ENCODE measurements around the gene CA6. TPM values are rescaled to one million over a fixed set of nuclear protein-coding genes. Genes with fewer than 3 reads are reported as not detected.
"Not testable (repeated sequence)": the region's sequence is repeated elsewhere in the genome, so short reads cannot be mapped to it uniquely, and the experiment has no call there.

CA6 gene
- total RNA-seq, 2 donors from 2014 or later = not detected

DNA sequence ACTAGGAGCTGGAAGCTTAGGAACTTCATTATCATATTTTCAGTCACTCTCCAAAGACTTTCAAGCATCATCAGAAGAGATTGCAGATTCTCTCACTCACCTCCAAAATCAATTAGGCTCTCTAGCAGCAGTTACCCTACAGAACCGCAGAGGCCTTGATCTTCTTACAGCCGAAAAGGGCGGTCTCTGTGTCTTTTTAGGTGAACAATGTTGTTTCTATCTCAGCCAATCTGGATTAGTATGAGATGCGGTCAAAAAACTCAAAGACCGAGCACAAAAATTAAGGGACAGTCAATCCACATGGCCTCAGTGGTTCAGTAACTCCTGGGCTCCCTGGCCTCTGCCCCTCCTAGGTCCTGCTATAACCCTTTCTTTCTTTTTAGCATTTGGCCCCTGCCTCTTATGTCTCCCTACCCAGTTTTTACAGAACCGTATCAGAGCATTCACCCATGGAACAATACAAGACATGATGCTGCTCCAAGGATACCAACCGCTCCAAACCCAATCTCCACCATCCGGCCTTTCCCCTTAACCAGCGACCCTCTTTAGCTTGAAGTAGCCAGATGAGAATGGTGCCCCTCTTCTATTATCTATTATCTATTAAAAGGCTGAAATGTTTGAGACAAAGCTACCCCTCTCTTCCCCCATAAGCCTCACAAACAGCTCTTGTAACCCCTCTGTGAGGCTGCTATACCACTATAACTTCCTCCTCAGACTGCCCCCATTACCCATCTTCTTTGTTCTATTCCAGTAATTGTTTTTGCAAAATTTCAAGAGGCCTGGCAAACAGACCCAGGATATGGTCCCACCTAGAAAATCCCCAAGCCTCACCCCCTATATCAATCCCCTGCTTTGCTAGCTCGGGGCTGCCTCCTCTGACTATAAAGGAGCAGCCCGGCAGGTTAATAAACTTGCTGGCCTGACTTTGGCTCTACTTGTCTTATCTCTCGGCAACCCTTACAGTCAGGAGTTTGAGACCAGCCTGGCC, 18.7 kb upstream of the CA6 start:
- Histone ChIP-seq H3K27ac (ENCODE audit: low read depth, low read length) (no peak overlapping the region), H3K9me3 (ENCODE audit: control insufficient read depth, low read length) (peaks cover 6% of the 10 kb centered on the region), H3K36me3 (ENCODE audit: control insufficient read depth, insufficient read depth, low read length) (no peaks in the 10 kb centered on the region), H3K9ac (ENCODE audit: extremely low read depth, low read length, poor library complexity, severe bottlenecking) (no peak overlapping the region), H3K4me3 (ENCODE audit: low read length) (no peak overlapping the region), H3K27me3 (ENCODE audit: control insufficient read depth, insufficient read depth, low read length, poor library complexity, severe bottlenecking) (no peaks in the 10 kb centered on the region), H3K4me1 (ENCODE audit: control insufficient read depth, insufficient read depth, low read length) (no peaks in the 10 kb centered on the region)
- H3K4me3 Mint-ChIP-seq = no peak overlapping the region
- WGBS, 2 experiments (ENCODE audit: insufficient coverage in 1 of 2, insufficient read length in 1 of 2) = 88 to 93% methylated on average over 8 to 12 of the region's 12 CpGs
- H3K27me3 Mint-ChIP-seq (ENCODE audit: insufficient read depth) = no peaks in the 10 kb centered on the region
- no peaks in the 10 kb centered on the region for H3K4me1 Mint-ChIP-seq
- no peaks in the 10 kb centered on the region for H3K36me3 Mint-ChIP-seq (ENCODE audit: low read depth)
- TF ChIP-seq, protein P1, sequence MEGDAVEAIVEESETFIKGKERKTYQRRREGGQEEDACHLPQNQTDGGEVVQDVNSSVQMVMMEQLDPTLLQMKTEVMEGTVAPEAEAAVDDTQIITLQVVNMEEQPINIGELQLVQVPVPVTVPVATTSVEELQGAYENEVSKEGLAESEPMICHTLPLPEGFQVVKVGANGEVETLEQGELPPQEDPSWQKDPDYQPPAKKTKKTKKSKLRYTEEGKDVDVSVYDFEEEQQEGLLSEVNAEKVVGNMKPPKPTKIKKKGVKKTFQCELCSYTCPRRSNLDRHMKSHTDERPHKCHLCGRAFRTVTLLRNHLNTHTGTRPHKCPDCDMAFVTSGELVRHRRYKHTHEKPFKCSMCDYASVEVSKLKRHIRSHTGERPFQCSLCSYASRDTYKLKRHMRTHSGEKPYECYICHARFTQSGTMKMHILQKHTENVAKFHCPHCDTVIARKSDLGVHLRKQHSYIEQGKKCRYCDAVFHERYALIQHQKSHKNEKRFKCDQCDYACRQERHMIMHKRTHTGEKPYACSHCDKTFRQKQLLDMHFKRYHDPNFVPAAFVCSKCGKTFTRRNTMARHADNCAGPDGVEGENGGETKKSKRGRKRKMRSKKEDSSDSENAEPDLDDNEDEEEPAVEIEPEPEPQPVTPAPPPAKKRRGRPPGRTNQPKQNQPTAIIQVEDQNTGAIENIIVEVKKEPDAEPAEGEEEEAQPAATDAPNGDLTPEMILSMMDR (conservative IDR thresholded peaks at IDR 0.05) = no peak
- H3K27ac Mint-ChIP-seq = no peak overlapping the region
- no peak for DNase-seq
- H3K9me3 Mint-ChIP-seq = no peaks in the 10 kb centered on the region

DNA sequence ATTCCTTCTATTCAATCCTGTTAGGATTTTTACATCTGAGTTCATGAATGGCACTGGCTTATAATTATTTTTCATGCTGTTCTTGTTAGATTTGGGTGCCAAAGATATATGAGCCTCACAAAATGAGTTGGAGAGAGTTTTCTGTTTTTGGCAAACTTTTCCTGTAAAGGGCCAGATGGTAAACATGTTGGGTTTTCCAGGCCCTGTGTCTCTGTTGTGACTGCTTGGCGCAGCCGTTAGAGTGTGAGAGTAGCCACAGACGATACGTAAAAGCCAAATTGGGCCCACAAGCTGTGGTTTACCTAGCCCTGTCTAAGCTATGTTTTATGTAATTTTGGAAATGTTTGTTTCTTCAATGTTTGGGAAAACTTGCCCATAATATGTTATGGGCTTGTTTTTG, 15.6 kb upstream of the CA6 start:
- no peak overlapping the region for H3K4me3 Mint-ChIP-seq

DNA sequence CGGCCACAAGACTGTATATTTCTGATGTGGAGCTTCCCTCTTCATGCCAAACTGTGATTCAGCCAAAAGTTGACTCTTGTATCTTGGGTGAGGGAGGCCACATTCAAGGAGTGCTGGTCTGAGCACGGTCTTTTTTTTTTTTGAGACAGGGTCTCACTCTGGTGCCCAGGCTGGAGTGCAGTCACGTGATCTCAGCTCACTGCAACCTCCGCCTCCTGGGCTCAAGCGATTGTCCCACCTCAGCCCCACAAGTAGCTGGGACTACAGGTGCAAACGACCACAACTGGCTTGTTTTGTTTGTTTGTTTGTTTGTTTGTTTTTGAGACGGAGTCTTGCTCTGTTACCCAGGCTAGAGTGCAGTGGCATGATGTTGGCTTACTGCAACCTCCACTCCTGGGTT, 8.6 kb upstream of the CA6 start:
- not testable (repeated sequence) for H3K27me3 Mint-ChIP-seq (ENCODE audit: insufficient read depth); DNase-seq; H3K4me3 Mint-ChIP-seq; H3K36me3 Mint-ChIP-seq (ENCODE audit: low read depth); H3K27me3 ChIP-seq (ENCODE audit: control insufficient read depth, insufficient read depth, low read length, poor library complexity, severe bottlenecking); H3K9me3 ChIP-seq (ENCODE audit: control insufficient read depth, low read length); H3K27ac Mint-ChIP-seq; H3K4me1 ChIP-seq (ENCODE audit: control insufficient read depth, insufficient read depth, low read length); H3K4me3 ChIP-seq (ENCODE audit: low read length); H3K36me3 ChIP-seq (ENCODE audit: control insufficient read depth, insufficient read depth, low read length); H3K27ac ChIP-seq (ENCODE audit: low read depth, low read length); H3K9ac ChIP-seq (ENCODE audit: extremely low read depth, low read length, poor library complexity, severe bottlenecking); H3K4me1 Mint-ChIP-seq
- H3K9me3 Mint-ChIP-seq = peaks cover 17% of the 10 kb centered on the region
- 92 to 94% methylated on average over 6 to 7 of the region's 7 CpGs for WGBS, 2 experiments (ENCODE audit: insufficient coverage in 1 of 2, insufficient read length in 1 of 2)

More for the DNA sequence above, 15.6 kb upstream of the CA6 start:
- Mint-ChIP-seq H3K27me3 (ENCODE audit: insufficient read depth) (no peaks in the 10 kb centered on the region), H3K9me3 (peaks cover 3% of the 10 kb centered on the region), H3K36me3 (ENCODE audit: low read depth) (no peaks in the 10 kb centered on the region), H3K27ac (no peak overlapping the region), H3K4me1 (no peaks in the 10 kb centered on the region)
- DNase-seq = no peak
- Histone ChIP-seq H3K9ac (ENCODE audit: extremely low read depth, low read length, poor library complexity, severe bottlenecking) (no peak overlapping the region), H3K36me3 (ENCODE audit: control insufficient read depth, insufficient read depth, low read length) (no peaks in the 10 kb centered on the region), H3K4me1 (ENCODE audit: control insufficient read depth, insufficient read depth, low read length) (no peaks in the 10 kb centered on the region), H3K4me3 (ENCODE audit: low read length) (no peak overlapping the region), H3K27me3 (ENCODE audit: control insufficient read depth, insufficient read depth, low read length, poor library complexity, severe bottlenecking) (no peaks in the 10 kb centered on the region), H3K9me3 (ENCODE audit: control insufficient read depth, low read length) (no peaks in the 10 kb centered on the region), H3K27ac (ENCODE audit: low read depth, low read length) (no peak overlapping the region)
- WGBS, 2 experiments (ENCODE audit: insufficient coverage in 1 of 2, insufficient read length in 1 of 2) = 91 to 95% methylated on average over 4 of the region's 4 CpGs
- TF ChIP-seq, protein P1 (conservative IDR thresholded peaks at IDR 0.05) = no peak

Measured in endodermal cell (in vitro differentiated cells).